WTC11 (cell line): ENCODE measurements around the gene ACTRT2. TPM values are rescaled to one million over a fixed set of nuclear protein-coding genes. Genes with fewer than 3 reads are reported as not detected.

Experiments used
- ATAC-seq: fragments of 200-7000 bp; cut with Tn5 transposase; 2 replicates; pipeline ENCODE4 v1.10.0; 2021; ENCODE audit warnings: mild to moderate bottlenecking, moderate library complexity
- CTCF ChIA-PET: fragments of 300-600 bp; sonication (Branson Sonifier 250); formaldehyde crosslinking; loops from one replicate; lab custom pipeline; 2021; ENCODE audit warnings: antibody characterized with exemption; lab: Charles Lee
- POLR2A ChIA-PET: fragments of 350-600 bp; sonication (Branson Sonifier 250); formaldehyde crosslinking; loops from one replicate; lab custom pipeline; 2021; ENCODE audit warnings: antibody characterized with exemption; lab: Charles Lee
- DNase-seq: peaks from one replicate; pipeline ENCODE4 v3.0.0; 2021; ENCODE audit warnings: low spot score
- H3K27ac Mint-ChIP-seq: 2 replicates; pipeline ENCODE4 v1.8.0; 2021; ENCODE audit warnings: mixed read lengths
- H3K27me3 Mint-ChIP-seq: 2 replicates; pipeline ENCODE4 v1.8.0; 2021; ENCODE audit warnings: low read depth, mild to moderate bottlenecking, moderate library complexity, mixed read lengths
- H3K36me3 Mint-ChIP-seq: 2 replicates; pipeline ENCODE4 v1.8.0; 2021; ENCODE audit warnings: mixed read lengths
- H3K4me1 Mint-ChIP-seq: 2 replicates; pipeline ENCODE4 v1.8.0; 2022; ENCODE audit warnings: mixed read lengths
- H3K4me3 Mint-ChIP-seq: 2 replicates; pipeline ENCODE4 v1.8.0; 2021; ENCODE audit warnings: mild to moderate bottlenecking, moderate library complexity, mixed read lengths
- H3K9me3 Mint-ChIP-seq: 2 replicates; pipeline ENCODE4 v1.8.0; 2021; ENCODE audit warnings: mixed read lengths
- ELF4 ChIP-seq: sonication (generic); formaldehyde crosslinking; IDR thresholded peaks from 2 replicates; pipeline ENCODE4 v1.8.1; 2022; ENCODE audit warnings: low read depth, mild to moderate bottlenecking, moderate library complexity, missing genetic modification reagents
- FOXJ3 ChIP-seq: sonication (generic); formaldehyde crosslinking; IDR thresholded peaks from 2 replicates; pipeline ENCODE4 v1.9.0; 2021; ENCODE audit warnings: missing genetic modification reagents, mild to moderate bottlenecking, borderline replicate concordance
- FOXP1 ChIP-seq: sonication (generic); formaldehyde crosslinking; IDR thresholded peaks from 2 replicates; pipeline ENCODE4 v1.8.0; 2022; ENCODE audit warnings: missing genetic modification reagents, mild to moderate bottlenecking, moderate library complexity, borderline replicate concordance
- GTF2I ChIP-seq: fragments of 250-450 bp; sonication (Bioruptor Pico); conservative IDR thresholded peaks from 2 replicates; pipeline ENCODE4 v1.4.0; 2021; ENCODE audit warnings: mild to moderate bottlenecking
- IRF2 ChIP-seq: sonication (generic); formaldehyde crosslinking; IDR thresholded peaks from 2 replicates; pipeline ENCODE4 v1.8.0; 2022; ENCODE audit warnings: low read depth, missing genetic modification reagents, borderline replicate concordance
- JAZF1 ChIP-seq: fragments of 250-450 bp; sonication (Bioruptor Pico); IDR thresholded peaks from 2 replicates; pipeline ENCODE4 v1.9.0; 2021; ENCODE audit warnings: moderate library complexity, mild to moderate bottlenecking, inconsistent platforms
- SMAD3 ChIP-seq: sonication (generic); formaldehyde crosslinking; IDR thresholded peaks from 2 replicates; pipeline ENCODE4 v1.8.0; 2022; ENCODE audit warnings: missing genetic modification reagents, mild to moderate bottlenecking, borderline replicate concordance
- TP53 ChIP-seq: sonication (generic); formaldehyde crosslinking; IDR thresholded peaks from 2 replicates; pipeline ENCODE4 v1.8.1; 2023; ENCODE audit warnings: mild to moderate bottlenecking, missing genetic modification reagents
- ZBTB21 ChIP-seq: sonication (generic); formaldehyde crosslinking; IDR thresholded peaks from 2 replicates; pipeline ENCODE4 v1.8.1; 2023; ENCODE audit warnings: mild to moderate bottlenecking, missing genetic modification reagents, borderline replicate concordance
- ZNF317 ChIP-seq: sonication (generic); formaldehyde crosslinking; IDR thresholded peaks from 2 replicates; pipeline ENCODE4 v1.8.1; 2023; ENCODE audit warnings: low read depth, mild to moderate bottlenecking, moderate library complexity, missing genetic modification reagents, borderline replicate concordance
- total RNA-seq: library from RNA; stranded (reverse); gene quantifications from 3 replicates; pipeline ENCODE4 v1.2.3, GENCODE V29; 2021
- TF ChIP-seq, protein P1 (sequence below): sonication (generic); formaldehyde crosslinking; IDR thresholded peaks from 2 replicates; pipeline ENCODE4 v1.8.1; 2023; ENCODE audit warnings: mild to moderate bottlenecking, missing genetic modification reagents, moderate library complexity
- TF ChIP-seq, protein P2 (sequence below): sonication (generic); formaldehyde crosslinking; IDR thresholded peaks from 2 replicates; pipeline ENCODE4 v1.8.0; 2023; ENCODE audit warnings: mild to moderate bottlenecking, missing genetic modification reagents
- TF ChIP-seq, protein P3 (sequence below): fragments of 200-600 bp; IDR thresholded peaks from 2 replicates; pipeline ENCODE4 v1.8.0; 2022; ENCODE audit warnings: antibody characterized with exemption
- TF ChIP-seq, protein P4 (sequence below): sonication (generic); formaldehyde crosslinking; IDR thresholded peaks from 2 replicates; pipeline ENCODE4 v1.8.1; 2022; ENCODE audit warnings: mild to moderate bottlenecking, moderate library complexity, missing genetic modification reagents
- TF ChIP-seq, protein P5 (sequence below): sonication (generic); formaldehyde crosslinking; IDR thresholded peaks from 2 replicates; pipeline ENCODE4 v1.8.1; 2023; ENCODE audit warnings: mild to moderate bottlenecking, moderate library complexity, missing genetic modification reagents

ACTRT2 gene
- total RNA-seq, 1 experiment from 2014 or later: not detected

DNA sequence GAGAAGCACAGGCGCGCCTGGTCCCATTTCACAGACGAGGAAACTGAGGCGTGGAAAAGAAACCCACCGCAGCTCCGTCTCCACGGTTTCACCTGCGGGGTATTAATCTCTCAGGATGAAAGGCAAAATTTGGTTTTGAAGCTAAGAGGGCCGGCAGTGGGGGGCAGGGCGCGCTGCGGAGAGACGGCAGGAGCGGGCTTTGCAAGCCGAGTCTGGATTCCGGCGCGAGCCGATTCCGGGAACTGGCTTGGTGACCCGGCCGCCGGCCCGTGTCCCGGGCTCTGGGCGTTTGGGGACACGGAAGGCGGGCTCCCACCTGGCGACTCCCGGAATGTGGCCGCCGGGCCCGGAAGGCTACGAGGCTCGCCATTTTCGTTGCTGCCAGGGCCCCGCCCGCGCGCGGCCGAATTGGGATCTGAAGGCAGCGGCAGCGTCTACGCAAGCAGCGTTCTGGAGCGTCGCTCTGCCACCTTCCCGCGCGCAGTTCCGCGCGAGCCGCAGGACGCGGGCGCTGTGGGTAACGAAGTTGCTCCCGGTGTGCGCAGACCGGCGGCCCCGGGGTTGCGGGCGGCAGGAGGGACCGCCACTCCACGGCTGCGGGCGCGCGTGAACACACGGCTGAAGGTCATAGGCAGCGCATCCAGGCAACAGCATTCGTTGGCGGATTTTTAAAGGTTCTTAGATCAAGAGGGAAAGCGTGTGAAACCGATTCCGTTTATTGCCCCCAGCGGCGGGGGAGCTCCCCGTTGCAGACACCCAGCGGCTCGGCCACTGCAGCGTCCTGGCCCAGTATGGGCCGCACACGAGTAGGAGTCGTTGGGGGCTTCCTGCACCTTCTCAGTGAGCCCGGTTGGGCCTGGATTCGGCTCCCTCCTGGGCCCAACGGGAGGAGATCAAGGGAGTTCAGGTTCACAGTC is 42.4 kb downstream of the ACTRT2 start:
- no peak; the same call in 1 of the 2 replicates for ATAC-seq
- POLR2A ChIA-PET: no interaction called here
- Mint-ChIP-seq H3K4me1 (peaks cover 7% of the 10 kb centered on the region; the same call in 1 of the 2 replicates), H3K36me3 (no peaks in the 10 kb centered on the region)
- DNase-seq: no peak
- TF ChIP-seq IRF2 (CRISPR knock-in tag) (no peak), SMAD3 (CRISPR knock-in tag) (no peak), TP53 (CRISPR knock-in tag) (no peak), GTF2I (peak; percentile 90), ZBTB21 (CRISPR knock-in tag) (no peak), FOXJ3 (CRISPR knock-in tag) (no peak), JAZF1 (no peak), FOXP1 (CRISPR knock-in tag) (no peak), ZNF317 (CRISPR knock-in tag) (no peak)
- TF ChIP-seq, protein P1, sequence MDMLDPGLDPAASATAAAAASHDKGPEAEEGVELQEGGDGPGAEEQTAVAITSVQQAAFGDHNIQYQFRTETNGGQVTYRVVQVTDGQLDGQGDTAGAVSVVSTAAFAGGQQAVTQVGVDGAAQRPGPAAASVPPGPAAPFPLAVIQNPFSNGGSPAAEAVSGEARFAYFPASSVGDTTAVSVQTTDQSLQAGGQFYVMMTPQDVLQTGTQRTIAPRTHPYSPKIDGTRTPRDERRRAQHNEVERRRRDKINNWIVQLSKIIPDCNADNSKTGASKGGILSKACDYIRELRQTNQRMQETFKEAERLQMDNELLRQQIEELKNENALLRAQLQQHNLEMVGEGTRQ: no peak
- TF ChIP-seq, protein P2, sequence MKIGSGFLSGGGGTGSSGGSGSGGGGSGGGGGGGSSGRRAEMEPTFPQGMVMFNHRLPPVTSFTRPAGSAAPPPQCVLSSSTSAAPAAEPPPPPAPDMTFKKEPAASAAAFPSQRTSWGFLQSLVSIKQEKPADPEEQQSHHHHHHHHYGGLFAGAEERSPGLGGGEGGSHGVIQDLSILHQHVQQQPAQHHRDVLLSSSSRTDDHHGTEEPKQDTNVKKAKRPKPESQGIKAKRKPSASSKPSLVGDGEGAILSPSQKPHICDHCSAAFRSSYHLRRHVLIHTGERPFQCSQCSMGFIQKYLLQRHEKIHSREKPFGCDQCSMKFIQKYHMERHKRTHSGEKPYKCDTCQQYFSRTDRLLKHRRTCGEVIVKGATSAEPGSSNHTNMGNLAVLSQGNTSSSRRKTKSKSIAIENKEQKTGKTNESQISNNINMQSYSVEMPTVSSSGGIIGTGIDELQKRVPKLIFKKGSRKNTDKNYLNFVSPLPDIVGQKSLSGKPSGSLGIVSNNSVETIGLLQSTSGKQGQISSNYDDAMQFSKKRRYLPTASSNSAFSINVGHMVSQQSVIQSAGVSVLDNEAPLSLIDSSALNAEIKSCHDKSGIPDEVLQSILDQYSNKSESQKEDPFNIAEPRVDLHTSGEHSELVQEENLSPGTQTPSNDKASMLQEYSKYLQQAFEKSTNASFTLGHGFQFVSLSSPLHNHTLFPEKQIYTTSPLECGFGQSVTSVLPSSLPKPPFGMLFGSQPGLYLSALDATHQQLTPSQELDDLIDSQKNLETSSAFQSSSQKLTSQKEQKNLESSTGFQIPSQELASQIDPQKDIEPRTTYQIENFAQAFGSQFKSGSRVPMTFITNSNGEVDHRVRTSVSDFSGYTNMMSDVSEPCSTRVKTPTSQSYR (CRISPR knock-in tag): no peak
- TF ChIP-seq, protein P3, sequence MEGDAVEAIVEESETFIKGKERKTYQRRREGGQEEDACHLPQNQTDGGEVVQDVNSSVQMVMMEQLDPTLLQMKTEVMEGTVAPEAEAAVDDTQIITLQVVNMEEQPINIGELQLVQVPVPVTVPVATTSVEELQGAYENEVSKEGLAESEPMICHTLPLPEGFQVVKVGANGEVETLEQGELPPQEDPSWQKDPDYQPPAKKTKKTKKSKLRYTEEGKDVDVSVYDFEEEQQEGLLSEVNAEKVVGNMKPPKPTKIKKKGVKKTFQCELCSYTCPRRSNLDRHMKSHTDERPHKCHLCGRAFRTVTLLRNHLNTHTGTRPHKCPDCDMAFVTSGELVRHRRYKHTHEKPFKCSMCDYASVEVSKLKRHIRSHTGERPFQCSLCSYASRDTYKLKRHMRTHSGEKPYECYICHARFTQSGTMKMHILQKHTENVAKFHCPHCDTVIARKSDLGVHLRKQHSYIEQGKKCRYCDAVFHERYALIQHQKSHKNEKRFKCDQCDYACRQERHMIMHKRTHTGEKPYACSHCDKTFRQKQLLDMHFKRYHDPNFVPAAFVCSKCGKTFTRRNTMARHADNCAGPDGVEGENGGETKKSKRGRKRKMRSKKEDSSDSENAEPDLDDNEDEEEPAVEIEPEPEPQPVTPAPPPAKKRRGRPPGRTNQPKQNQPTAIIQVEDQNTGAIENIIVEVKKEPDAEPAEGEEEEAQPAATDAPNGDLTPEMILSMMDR: no peak
- TF ChIP-seq, protein P4, sequence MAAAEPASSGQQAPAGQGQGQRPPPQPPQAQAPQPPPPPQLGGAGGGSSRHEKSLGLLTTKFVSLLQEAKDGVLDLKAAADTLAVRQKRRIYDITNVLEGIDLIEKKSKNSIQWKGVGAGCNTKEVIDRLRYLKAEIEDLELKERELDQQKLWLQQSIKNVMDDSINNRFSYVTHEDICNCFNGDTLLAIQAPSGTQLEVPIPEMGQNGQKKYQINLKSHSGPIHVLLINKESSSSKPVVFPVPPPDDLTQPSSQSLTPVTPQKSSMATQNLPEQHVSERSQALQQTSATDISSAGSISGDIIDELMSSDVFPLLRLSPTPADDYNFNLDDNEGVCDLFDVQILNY: no peak
- TF ChIP-seq, protein P5, sequence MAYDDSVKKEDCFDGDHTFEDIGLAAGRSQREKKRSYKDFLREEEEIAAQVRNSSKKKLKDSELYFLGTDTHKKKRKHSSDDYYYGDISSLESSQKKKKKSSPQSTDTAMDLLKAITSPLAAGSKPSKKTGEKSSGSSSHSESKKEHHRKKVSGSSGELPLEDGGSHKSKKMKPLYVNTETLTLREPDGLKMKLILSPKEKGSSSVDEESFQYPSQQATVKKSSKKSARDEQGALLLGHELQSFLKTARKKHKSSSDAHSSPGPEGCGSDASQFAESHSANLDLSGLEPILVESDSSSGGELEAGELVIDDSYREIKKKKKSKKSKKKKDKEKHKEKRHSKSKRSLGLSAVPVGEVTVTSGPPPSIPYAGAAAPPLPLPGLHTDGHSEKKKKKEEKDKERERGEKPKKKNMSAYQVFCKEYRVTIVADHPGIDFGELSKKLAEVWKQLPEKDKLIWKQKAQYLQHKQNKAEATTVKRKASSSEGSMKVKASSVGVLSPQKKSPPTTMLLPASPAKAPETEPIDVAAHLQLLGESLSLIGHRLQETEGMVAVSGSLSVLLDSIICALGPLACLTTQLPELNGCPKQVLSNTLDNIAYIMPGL: 0 out of 2 replicates have a peak, but pooled peaks have one; percentile 16
- TF ChIP-seq, all 79 proteins: peak for 2
- CTCF ChIA-PET: interaction anchor here (0.8 to 1.0 kb wide), 3 partner anchors 51 to 361 kb away, joined by 3 read pairs; no protein-coding TSS in a partner anchor
- Mint-ChIP-seq H3K27me3 (peaks cover 92% of the 10 kb centered on the region), H3K9me3 (0 out of 2 replicates have a peak, but pooled peaks cover 5% of the 10 kb centered on the region), H3K27ac (no peak overlapping the region), H3K4me3 (peak overlapping the region; percentile 50)

DNA sequence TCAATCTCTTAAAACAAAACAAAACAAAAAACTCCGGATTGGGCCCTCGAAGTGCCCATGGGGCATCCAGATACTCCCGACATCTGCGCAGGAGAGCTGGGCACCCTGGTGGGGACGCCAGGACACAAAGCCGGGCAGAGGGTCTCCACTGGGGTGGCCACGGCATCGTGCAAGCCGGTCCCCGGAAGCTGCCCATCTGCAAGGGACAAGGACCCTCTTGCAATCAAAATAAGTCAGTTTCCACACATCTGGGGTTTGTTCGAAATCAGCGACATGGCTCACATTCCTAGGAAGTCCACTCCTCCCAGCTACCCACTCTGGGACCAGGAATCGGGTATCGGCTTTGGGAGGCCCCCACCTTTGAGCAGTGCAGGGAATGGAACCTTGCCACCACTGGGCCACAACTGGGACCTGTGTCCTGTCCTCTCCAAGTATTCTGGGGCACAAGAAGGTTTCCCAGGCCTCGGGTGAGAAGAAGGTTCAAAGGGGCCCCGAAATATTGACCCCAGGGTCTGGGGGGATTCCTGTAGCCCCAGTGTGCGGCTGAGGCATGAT is 43.1 kb downstream of the ACTRT2 start:
- peaks cover 90% of the 10 kb centered on the region for H3K27me3 Mint-ChIP-seq
- ATAC-seq: no peak
- H3K9me3 Mint-ChIP-seq: no peaks in the 10 kb centered on the region
- no peak overlapping the region for H3K27ac Mint-ChIP-seq
- peak overlapping the region; percentile 50 for H3K4me3 Mint-ChIP-seq
- CTCF ChIA-PET: interaction anchor here (0.8 to 1.0 kb wide), 3 partner anchors 52 to 360 kb away, joined by 3 read pairs; no protein-coding TSS in a partner anchor
- no peaks in the 10 kb centered on the region for H3K36me3 Mint-ChIP-seq
- POLR2A ChIA-PET: no interaction called here
- no peak for DNase-seq
- peaks cover 7% of the 10 kb centered on the region; the same call in 1 of the 2 replicates for H3K4me1 Mint-ChIP-seq
- no peak for TF ChIP-seq ELF4
